Epithelial cell of esophagus (primary cell): ENCODE results near the gene VSIG1.
A peak's percentile ranks its signal among the peaks of the same experiment; 100 is the strongest.

Experiments
- DNase-seq: peaks from one replicate; pipeline ENCODE4 v3.0.0; 2010; ENCODE audit warnings: low read depth
- H3K4me3 ChIP-seq: 2 replicates; pipeline ENCODE4 v1.5.1; 2011; ENCODE audit warnings: mild to moderate bottlenecking, low read length, control low read depth
- TF ChIP-seq, protein P1 (sequence below): IDR thresholded peaks from 2 replicates; pipeline ENCODE4 v1.5.1; 2011; ENCODE audit warnings: low read depth, mild to moderate bottlenecking, low read length, control low read depth, inconsistent platforms; ENCODE audit not compliant: insufficient read depth; ENCODE audit errors: missing control alignments

The VSIG1 gene

DNA sequence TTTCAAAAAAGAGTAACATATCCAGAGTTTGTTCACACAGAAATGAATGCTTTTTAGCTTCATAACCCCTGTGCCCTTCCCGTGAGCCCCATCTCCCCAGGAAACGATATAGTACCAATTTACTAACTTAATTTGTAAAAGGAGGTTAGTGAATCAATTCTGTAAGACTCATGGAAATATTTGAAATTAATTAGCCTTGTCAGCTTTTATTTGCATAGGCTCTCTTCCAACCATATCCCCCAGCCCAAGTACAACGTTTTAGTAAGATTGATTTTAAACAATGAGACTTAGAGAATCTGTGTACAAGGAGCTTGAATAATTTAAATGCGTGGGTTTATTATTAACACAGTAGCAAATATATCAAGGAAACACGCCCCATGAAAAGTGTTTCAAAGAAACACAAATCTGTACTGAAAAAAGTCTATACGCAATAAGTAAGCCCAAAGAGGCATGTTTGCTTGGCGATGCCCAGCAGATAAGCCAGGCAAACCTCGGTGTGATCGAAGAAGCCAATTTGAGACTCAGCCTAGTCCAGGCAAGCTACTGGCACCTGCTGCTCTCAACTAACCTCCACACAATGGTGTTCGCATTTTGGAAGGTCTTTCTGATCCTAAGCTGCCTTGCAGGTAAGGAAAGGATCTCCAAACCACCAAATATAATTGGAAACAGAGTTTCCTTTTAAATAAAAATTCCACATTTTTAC lies at the start of gene VSIG1:
Gene VSIG1, plus strand, starts transcription at position 512 of the 703 bp plus-strand sequence. Its CDS starts 66 bp downstream, at position 578.
- no peak for DNase-seq
- TF ChIP-seq, protein P1, sequence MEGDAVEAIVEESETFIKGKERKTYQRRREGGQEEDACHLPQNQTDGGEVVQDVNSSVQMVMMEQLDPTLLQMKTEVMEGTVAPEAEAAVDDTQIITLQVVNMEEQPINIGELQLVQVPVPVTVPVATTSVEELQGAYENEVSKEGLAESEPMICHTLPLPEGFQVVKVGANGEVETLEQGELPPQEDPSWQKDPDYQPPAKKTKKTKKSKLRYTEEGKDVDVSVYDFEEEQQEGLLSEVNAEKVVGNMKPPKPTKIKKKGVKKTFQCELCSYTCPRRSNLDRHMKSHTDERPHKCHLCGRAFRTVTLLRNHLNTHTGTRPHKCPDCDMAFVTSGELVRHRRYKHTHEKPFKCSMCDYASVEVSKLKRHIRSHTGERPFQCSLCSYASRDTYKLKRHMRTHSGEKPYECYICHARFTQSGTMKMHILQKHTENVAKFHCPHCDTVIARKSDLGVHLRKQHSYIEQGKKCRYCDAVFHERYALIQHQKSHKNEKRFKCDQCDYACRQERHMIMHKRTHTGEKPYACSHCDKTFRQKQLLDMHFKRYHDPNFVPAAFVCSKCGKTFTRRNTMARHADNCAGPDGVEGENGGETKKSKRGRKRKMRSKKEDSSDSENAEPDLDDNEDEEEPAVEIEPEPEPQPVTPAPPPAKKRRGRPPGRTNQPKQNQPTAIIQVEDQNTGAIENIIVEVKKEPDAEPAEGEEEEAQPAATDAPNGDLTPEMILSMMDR: no peak
- H3K4me3 ChIP-seq: no peak within 1 kb of the TSS

DNA sequence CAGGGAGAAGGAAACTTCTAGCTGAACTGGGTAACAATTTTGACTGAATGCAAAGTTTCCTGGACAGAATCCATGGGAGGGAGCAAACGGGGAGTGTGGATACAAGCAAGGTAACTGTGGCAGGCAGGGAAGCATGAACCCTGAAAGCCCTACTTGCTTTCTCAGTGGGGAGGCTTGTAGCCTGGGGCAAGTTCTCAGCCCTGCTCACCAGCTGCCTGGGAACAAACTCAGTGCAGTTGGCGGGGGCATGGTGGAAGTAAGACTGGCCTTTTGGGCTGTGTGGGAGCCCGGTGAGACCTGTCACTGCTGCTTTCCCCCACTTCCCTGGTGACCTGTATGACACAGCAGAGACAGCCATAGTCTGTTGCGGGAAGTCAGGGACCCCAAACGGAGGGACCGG lies 48.7 kb upstream of the VSIG1 start:
- no peak for DNase-seq
- no peak overlapping the region for H3K4me3 ChIP-seq
- TF ChIP-seq, protein P1: no peak

DNA sequence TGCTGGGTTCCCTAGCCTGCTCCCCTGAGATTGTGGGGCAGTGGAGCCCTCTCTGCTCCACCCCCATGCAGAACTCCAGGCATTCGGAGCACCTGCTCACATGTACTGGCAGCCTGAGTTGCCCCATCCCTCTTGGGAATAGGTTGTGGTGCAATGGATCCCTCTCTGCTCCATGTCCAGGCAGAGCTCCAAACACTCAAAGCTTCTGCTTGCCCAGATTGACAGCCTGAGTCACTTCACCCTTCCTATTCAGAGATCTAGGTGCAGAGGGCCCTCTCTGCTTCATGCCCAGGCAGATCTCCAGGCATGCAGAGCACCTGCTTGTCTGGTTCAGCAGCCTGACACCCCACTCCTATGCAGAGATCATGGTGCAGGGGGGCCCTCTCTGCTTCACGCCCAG lies 44.1 kb upstream of the VSIG1 start:
- TF ChIP-seq, protein P1: no peak
- no peak overlapping the region for H3K4me3 ChIP-seq
- DNase-seq: peak; percentile 93

DNA sequence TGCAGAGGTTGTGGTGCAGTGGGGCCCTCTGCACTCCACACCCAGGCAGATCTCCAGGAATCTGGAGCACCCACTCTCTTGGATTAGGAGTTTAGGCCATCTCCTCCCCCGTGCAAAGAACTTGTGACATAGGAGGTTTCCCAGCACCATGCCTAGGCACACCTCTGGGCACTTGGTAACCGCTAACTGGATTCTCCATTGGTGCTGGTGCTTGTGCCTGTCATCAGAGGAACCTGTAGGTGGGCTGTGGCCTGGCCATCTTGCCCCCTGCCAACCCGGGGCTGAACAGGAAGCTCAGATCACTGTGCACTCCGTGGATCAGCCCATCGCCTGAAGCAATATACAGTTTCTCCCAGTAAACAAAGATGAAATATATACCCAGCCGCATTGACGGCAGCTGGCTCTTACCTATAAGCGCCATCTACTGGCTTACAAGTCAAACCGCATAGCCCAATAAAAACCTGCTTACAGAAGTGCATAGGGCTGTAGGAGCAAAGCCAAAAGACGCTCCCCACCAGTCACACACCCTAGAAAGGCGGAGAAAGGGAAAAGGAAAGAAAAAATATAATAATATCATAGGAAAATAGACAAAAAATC lies 43.5 kb upstream of the VSIG1 start:
- TF ChIP-seq, protein P1: peak; percentile 56
- no peak overlapping the region for H3K4me3 ChIP-seq
- DNase-seq: peak; percentile 69

- H3K4me3 ChIP-seq: no peak overlapping the region
- DNase-seq: peak; percentile 5
Observed at GRCh38 chrX:108018656-108019381, 26.0 kb upstream of the VSIG1 start.

DNA sequence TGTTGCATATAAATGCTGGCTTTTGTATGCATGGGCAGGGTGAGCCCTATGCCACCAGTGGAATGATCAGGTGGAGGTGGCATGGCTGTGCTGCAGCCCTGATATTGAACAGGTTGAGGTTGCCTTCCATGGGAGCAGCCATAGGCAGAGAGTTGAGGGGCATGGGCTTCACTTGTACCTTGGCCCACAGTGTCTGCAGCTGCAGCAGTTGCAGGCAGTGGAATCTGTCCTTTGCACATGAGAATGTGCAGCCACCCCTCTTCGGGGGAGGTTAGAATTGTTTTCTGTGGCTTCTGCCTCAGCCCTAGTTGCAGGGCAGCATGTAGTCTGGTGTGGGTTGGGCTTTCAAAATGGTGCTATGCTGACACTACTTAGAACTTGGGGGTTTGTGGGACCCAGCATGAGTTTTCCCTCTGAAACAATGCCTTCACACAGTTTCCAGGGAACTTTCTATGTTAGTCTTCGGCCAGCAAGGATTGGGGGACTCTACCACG lies 25.4 kb upstream of the VSIG1 start:
- H3K4me3 ChIP-seq: no peak overlapping the region
- no peak for DNase-seq
- TF ChIP-seq, protein P1: no peak

More at GRCh38 chrX:108018656-108019381, 26.0 kb upstream of the VSIG1 start:
- TF ChIP-seq, protein P1: no peak
